Fibroblast of upper back skin (primary cell): ENCODE measurements around the gene RARG.

Experiments
- DNase-seq: peaks from one replicate; pipeline ENCODE4 v3.0.0-alpha.2; 2013

RARG gene

GRCh38 chr12:53161119-53161911 is 70.7 kb downstream of the RARG start:
- DNase-seq, result no peak

- no peak for DNase-seq
These were observed 71.3 kb downstream of the RARG start for GRCh38 chr12:53160673-53161072.
